Measurements from ENCODE around the gene NOS2.

DNA sequence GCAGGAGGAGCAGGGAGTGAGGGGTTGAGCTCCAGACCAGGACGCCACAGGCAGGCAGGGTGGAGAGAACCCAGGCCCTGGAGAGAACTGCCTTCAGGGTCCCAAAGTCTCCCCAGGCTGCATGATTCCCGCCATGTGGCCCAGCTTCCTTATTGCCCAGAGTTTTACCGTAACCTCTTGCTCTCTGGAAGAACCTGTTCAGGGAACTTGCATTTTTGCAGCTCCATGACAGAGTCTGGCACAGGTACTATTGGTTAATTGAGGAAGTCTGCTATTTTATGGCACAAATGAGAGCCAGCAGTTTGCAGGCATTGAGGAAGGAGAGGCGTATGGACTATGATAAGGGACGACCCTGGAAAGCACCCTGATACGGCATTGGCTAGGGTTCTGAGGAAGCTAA, 11.6 kb upstream of the NOS2 start:
- TF ChIP-seq POLR2A (IDR thresholded peaks at IDR 0.05) (no peak), EP300 (IDR thresholded peaks at IDR 0.05) (no peak)
- TF ChIP-seq, protein P1, sequence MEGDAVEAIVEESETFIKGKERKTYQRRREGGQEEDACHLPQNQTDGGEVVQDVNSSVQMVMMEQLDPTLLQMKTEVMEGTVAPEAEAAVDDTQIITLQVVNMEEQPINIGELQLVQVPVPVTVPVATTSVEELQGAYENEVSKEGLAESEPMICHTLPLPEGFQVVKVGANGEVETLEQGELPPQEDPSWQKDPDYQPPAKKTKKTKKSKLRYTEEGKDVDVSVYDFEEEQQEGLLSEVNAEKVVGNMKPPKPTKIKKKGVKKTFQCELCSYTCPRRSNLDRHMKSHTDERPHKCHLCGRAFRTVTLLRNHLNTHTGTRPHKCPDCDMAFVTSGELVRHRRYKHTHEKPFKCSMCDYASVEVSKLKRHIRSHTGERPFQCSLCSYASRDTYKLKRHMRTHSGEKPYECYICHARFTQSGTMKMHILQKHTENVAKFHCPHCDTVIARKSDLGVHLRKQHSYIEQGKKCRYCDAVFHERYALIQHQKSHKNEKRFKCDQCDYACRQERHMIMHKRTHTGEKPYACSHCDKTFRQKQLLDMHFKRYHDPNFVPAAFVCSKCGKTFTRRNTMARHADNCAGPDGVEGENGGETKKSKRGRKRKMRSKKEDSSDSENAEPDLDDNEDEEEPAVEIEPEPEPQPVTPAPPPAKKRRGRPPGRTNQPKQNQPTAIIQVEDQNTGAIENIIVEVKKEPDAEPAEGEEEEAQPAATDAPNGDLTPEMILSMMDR (IDR thresholded peaks at IDR 0.05): no peak

Measured in ovary (tissue), 3 donors.